HepG2 (cell line): Measurements from ENCODE around the gene COPZ1. TPM values are rescaled to one million over a fixed set of nuclear protein-coding genes. Genes with fewer than 3 reads are reported as not detected.

Experiments used
- DR1 ChIP-seq: sonication (generic); formaldehyde crosslinking; IDR thresholded peaks from 2 replicates; pipeline ENCODE4 v1.8.0; 2021; ENCODE audit warnings: mild to moderate bottlenecking, missing genetic modification reagents, inconsistent platforms
- MLLT10 ChIP-seq: sonication (generic); formaldehyde crosslinking; IDR thresholded peaks from 2 replicates; pipeline ENCODE4 v1.4.0; 2020; ENCODE audit warnings: missing genetic modification reagents
- PITX1 ChIP-seq: sonication (generic); formaldehyde crosslinking; IDR thresholded peaks from 2 replicates; pipeline ENCODE4 v1.5.1; 2020; ENCODE audit warnings: mild to moderate bottlenecking, missing genetic modification reagents
- SMYD3 ChIP-seq: sonication (generic); formaldehyde crosslinking; IDR thresholded peaks from 2 replicates; pipeline ENCODE4 v1.8.1; 2023; ENCODE audit warnings: mild to moderate bottlenecking, missing genetic modification reagents
- SNAPC2 ChIP-seq: sonication (generic); formaldehyde crosslinking; IDR thresholded peaks from 2 replicates; pipeline ENCODE4 v1.8.1; 2022; ENCODE audit warnings: mild to moderate bottlenecking, missing genetic modification reagents
- ZNF382 ChIP-seq: sonication (generic); formaldehyde crosslinking; IDR thresholded peaks from 2 replicates; pipeline ENCODE4 v1.5.0; 2020; ENCODE audit warnings: missing genetic modification reagents, mild to moderate bottlenecking, borderline replicate concordance
- ZNF501 ChIP-seq: sonication (generic); formaldehyde crosslinking; IDR thresholded peaks from 2 replicates; pipeline ENCODE4 v1.5.1; 2020; ENCODE audit warnings: mild to moderate bottlenecking, moderate library complexity, missing genetic modification reagents
- ZNF780A ChIP-seq: sonication (generic); formaldehyde crosslinking; IDR thresholded peaks from 2 replicates; pipeline ENCODE4 v1.8.0; 2022; ENCODE audit warnings: mild to moderate bottlenecking, missing genetic modification reagents, moderate library complexity
- polyA plus RNA-seq, 8 experiments: library from polyadenylated mRNA; depleted of rRNA in 3 of 8; stranded (reverse) in 7 of 8; unstranded in 1 of 8; fragments of >200 nt; fragmentation: Illumina TruSeq in 4 of 8; extraction: Trizol in 4 of 8; gene quantifications; 2 replicates each; pipeline versions ENCODE4 v1.2.1 to v1.2.3, GENCODE V29; 2011 to 2016; ENCODE audit warnings: low read depth in 4 of 8, missing spikeins in 1 of 8, mixed read lengths in 1 of 8; ENCODE audit not compliant: insufficient read depth in 1 of 8
- total RNA-seq, 5 experiments: library from RNA; depleted of rRNA; stranded (reverse); fragments of >200 nt; fragmentation: Illumina TruSeq; extraction: Trizol; gene quantifications; 2 replicates each; pipeline ENCODE4 v1.2.3, GENCODE V29; 2016; ENCODE audit warnings: low read depth in 1 of 5
- TF ChIP-seq, protein P1 (sequence below): sonication (generic); formaldehyde crosslinking; IDR thresholded peaks from 2 replicates; pipeline ENCODE4 v1.4.0; 2020; ENCODE audit warnings: missing genetic modification reagents, borderline replicate concordance
- TF ChIP-seq, protein P2 (sequence below): sonication (generic); formaldehyde crosslinking; IDR thresholded peaks from 2 replicates; pipeline ENCODE4 v1.4.0; 2020; ENCODE audit warnings: missing genetic modification reagents, borderline replicate concordance
- TF ChIP-seq, protein P3 (sequence below): sonication (generic); formaldehyde crosslinking; IDR thresholded peaks from 2 replicates; pipeline ENCODE4 v1.5.0; 2020; ENCODE audit warnings: mild to moderate bottlenecking, missing genetic modification reagents, borderline replicate concordance
- TF ChIP-seq, protein P4 (sequence below): sonication (generic); formaldehyde crosslinking; IDR thresholded peaks from 2 replicates; pipeline ENCODE4 v1.8.0; 2022; ENCODE audit warnings: missing genetic modification reagents, mild to moderate bottlenecking, inconsistent platforms, borderline replicate concordance
- TF ChIP-seq, protein P5 (sequence below): sonication (generic); formaldehyde crosslinking; conservative IDR thresholded peaks from 2 replicates; pipeline ENCODE4 v1.8.0; 2022; ENCODE audit warnings: low read depth, missing genetic modification reagents

COPZ1 gene
- total and polyA plus RNA-seq, 2 of the 13 experiments (the other 11 are each of a cell fraction or from before 2014, with no cell fraction given): 125 to 184 TPM

DNA sequence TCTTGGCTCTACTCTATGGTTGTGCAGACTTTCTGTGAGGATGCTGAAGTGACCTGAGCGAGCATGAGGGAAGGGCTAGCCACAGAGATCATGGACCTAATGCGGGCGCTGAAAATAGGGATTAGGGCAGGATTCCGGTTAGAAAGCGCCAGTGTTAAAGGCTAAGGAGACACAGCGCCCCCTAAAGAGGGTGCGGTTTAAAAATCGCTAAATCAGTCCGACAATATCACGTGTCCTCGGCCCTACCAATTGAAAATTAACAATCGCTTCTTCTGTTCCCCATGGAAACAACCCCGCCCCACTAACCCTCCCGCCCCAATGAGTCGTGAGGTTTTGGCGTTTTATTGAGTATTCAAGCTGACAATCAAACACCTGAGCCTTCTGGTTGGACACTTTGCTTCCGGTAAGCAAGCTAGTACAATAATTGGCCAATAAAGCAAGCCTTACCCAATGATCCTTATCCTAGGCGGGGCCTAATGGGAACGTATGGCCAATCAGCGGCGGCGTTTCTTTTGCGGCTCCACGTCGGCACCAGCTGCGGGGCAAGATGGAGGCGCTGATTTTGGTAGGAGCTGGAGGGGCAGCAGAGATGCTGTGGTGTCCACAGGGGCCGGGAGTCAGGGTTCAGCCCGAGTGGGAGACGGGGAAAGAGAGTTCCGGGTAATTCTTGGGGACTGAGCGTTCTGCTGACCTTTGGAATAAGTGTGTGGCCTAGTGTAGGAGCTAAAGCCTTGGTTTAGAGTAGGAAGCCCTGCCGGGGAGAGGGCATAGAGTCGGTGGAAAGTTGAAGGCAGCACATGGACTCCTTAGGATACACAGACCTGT is at the start of gene COPZ1 (continued):
- TF ChIP-seq, protein P1, sequence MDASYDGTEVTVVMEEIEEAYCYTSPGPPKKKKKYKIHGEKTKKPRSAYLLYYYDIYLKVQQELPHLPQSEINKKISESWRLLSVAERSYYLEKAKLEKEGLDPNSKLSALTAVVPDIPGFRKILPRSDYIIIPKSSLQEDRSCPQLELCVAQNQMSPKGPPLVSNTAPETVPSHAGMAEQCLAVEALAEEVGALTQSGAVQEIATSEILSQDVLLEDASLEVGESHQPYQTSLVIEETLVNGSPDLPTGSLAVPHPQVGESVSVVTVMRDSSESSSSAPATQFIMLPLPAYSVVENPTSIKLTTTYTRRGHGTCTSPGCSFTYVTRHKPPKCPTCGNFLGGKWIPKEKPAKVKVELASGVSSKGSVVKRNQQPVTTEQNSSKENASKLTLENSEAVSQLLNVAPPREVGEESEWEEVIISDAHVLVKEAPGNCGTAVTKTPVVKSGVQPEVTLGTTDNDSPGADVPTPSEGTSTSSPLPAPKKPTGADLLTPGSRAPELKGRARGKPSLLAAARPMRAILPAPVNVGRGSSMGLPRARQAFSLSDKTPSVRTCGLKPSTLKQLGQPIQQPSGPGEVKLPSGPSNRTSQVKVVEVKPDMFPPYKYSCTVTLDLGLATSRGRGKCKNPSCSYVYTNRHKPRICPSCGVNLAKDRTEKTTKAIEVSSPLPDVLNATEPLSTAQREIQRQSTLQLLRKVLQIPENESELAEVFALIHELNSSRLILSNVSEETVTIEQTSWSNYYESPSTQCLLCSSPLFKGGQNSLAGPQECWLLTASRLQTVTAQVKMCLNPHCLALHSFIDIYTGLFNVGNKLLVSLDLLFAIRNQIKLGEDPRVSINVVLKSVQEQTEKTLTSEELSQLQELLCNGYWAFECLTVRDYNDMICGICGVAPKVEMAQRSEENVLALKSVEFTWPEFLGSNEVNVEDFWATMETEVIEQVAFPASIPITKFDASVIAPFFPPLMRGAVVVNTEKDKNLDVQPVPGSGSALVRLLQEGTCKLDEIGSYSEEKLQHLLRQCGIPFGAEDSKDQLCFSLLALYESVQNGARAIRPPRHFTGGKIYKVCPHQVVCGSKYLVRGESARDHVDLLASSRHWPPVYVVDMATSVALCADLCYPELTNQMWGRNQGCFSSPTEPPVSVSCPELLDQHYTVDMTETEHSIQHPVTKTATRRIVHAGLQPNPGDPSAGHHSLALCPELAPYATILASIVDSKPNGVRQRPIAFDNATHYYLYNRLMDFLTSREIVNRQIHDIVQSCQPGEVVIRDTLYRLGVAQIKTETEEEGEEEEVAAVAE: peak; percentile 50; the same call in 1 of the 2 replicates
- TF ChIP-seq MLLT10 (CRISPR knock-in tag): peak; percentile 65; the same call in 1 of the 2 replicates
- TF ChIP-seq, protein P2, sequence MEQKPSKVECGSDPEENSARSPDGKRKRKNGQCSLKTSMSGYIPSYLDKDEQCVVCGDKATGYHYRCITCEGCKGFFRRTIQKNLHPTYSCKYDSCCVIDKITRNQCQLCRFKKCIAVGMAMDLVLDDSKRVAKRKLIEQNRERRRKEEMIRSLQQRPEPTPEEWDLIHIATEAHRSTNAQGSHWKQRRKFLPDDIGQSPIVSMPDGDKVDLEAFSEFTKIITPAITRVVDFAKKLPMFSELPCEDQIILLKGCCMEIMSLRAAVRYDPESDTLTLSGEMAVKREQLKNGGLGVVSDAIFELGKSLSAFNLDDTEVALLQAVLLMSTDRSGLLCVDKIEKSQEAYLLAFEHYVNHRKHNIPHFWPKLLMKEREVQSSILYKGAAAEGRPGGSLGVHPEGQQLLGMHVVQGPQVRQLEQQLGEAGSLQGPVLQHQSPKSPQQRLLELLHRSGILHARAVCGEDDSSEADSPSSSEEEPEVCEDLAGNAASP (CRISPR knock-in tag): no peak
- TF ChIP-seq, protein P3, sequence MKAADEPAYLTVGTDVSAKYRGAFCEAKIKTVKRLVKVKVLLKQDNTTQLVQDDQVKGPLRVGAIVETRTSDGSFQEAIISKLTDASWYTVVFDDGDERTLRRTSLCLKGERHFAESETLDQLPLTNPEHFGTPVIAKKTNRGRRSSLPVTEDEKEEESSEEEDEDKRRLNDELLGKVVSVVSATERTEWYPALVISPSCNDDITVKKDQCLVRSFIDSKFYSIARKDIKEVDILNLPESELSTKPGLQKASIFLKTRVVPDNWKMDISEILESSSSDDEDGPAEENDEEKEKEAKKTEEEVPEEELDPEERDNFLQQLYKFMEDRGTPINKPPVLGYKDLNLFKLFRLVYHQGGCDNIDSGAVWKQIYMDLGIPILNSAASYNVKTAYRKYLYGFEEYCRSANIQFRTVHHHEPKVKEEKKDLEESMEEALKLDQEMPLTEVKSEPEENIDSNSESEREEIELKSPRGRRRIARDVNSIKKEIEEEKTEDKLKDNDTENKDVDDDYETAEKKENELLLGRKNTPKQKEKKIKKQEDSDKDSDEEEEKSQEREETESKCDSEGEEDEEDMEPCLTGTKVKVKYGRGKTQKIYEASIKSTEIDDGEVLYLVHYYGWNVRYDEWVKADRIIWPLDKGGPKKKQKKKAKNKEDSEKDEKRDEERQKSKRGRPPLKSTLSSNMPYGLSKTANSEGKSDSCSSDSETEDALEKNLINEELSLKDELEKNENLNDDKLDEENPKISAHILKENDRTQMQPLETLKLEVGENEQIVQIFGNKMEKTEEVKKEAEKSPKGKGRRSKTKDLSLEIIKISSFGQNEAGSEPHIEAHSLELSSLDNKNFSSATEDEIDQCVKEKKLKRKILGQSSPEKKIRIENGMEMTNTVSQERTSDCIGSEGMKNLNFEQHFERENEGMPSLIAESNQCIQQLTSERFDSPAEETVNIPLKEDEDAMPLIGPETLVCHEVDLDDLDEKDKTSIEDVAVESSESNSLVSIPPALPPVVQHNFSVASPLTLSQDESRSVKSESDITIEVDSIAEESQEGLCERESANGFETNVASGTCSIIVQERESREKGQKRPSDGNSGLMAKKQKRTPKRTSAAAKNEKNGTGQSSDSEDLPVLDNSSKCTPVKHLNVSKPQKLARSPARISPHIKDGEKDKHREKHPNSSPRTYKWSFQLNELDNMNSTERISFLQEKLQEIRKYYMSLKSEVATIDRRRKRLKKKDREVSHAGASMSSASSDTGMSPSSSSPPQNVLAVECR (CRISPR knock-in tag): peak; percentile 78; the same call in 1 of the 2 replicates
- TF ChIP-seq, protein P4, sequence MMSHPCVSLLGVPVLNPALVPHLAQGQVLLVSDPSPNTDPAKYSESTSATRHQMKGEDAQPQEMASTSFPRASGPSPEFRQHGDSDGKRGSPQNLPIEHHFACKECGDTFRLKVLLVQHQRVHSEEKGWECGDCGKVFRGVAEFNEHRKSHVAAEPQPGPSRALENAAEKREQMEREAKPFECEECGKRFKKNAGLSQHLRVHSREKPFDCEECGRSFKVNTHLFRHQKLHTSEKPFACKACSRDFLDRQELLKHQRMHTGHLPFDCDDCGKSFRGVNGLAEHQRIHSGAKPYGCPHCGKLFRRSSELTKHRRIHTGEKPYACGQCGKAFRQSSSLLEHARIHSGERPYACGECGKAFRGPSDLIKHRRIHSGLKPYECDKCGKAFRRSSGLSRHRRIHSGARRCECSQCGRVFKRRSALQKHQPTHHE (CRISPR knock-in tag): no peak
- no peak for TF ChIP-seq SMYD3
- no peak for TF ChIP-seq SNAPC2 (CRISPR knock-in tag)
- TF ChIP-seq ZNF382: no peak
- no peak for TF ChIP-seq ZNF501 (CRISPR knock-in tag)
- TF ChIP-seq, protein P5, sequence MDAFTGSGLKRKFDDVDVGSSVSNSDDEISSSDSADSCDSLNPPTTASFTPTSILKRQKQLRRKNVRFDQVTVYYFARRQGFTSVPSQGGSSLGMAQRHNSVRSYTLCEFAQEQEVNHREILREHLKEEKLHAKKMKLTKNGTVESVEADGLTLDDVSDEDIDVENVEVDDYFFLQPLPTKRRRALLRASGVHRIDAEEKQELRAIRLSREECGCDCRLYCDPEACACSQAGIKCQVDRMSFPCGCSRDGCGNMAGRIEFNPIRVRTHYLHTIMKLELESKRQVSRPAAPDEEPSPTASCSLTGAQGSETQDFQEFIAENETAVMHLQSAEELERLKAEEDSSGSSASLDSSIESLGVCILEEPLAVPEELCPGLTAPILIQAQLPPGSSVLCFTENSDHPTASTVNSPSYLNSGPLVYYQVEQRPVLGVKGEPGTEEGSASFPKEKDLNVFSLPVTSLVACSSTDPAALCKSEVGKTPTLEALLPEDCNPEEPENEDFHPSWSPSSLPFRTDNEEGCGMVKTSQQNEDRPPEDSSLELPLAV (CRISPR knock-in tag): no peak
- peak; percentile 76; the same call in 1 of the 2 replicates for TF ChIP-seq PITX1 (CRISPR knock-in tag)
- peak; percentile 83 for TF ChIP-seq DR1
- TF ChIP-seq ZNF780A (CRISPR knock-in tag): no peak
